GM21526 (cell line): ENCODE data around the gene MEI4.
"Not testable (repeated sequence)": the region's sequence is repeated elsewhere in the genome, so short reads cannot be mapped to it uniquely, and the experiment has no call there.

Source experiments
- ATAC-seq: cut with Tn5 transposase; IDR thresholded peaks from one replicate; pipeline ENCODE4 v1.9.1; 2021; ENCODE audit warnings: moderate library complexity; ENCODE audit not compliant: unreplicated experiment, low FRiP score

MEI4 gene

DNA sequence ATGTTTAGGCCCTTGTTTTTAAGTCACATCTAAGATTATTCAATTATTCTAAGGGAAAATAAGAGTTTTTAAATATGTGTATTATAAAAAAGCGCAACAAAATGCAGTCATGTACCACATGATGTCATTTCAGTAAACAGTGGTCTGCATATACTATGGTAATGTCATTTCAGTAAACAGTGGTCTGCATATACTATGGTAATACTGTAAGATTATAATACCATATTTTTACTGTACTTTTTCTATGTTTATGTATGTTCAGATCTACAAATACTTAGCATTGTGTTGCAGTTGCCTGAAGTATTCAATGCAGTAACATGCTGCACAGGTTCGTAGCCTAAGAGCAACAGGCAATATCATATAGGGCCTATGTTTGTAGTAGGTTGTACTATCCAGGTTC is 21.4 kb downstream of the MEI4 start:
- no peak for ATAC-seq

DNA sequence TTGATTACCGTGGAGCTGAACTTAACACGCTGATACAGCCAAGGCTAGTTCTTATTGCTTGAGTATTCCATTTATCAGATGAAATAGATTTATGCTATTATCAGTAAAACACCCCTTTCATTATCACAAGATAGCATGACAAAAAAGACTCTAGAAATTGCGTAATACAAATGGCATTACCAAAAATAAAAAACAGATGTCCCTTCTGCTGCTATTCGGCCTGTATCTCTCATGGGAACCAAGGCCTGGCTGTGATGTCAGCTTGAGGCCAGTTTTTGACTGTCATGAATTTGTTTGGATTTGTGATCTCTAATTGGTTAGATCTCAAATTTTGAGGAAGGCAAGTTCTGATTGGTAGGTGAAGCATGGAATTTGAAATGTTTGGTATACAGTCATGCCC is 25.2 kb downstream of the MEI4 start:
- no peak for ATAC-seq

DNA sequence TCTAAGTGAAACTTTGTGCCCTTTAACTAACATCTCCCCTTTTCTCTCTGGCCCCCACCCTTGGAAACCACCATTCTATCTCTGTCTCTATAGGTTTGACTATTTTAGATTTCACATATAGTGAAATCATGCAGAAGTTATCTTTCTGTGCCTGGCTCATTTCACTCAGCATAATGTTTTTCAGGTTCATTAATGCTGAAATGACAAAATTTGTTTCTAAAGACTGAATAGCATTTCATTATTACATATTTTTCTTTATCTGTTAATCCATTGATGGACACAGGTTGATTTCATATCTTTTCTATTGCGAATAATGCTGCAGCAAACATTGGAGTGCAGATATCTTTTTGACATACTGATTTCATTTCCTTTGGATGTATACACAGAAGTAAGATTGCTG is 30.7 kb downstream of the MEI4 start:
- ATAC-seq, result no peak

DNA sequence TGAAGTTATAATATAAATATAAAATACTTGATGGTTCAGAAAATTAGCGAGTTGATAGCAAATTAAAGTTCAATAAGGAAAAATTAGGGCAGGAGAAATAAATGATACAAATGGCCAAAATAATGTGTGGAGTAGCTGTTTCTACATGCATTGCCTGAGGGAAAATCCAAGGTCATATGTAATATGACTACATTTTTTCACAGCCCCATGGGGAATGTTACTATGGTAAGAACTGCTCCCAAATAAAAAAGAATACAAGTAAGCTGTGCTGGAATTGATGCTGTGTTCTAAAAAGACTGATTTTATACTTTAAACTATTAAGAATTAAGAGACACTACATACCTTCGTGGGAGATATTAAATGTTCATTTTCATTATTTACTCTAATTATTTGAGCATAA is 34.1 kb downstream of the MEI4 start:
- ATAC-seq, result no peak

- no peak for ATAC-seq
These were observed 35.8 kb downstream of the MEI4 start for GRCh38 chr6:77688649-77689048.

- ATAC-seq, result not testable (repeated sequence)
These were observed 47.3 kb downstream of the MEI4 start for GRCh38 chr6:77700095-77700494.

GRCh38 chr6:77707603-77708002 is 54.8 kb downstream of the MEI4 start:
- no peak for ATAC-seq

DNA sequence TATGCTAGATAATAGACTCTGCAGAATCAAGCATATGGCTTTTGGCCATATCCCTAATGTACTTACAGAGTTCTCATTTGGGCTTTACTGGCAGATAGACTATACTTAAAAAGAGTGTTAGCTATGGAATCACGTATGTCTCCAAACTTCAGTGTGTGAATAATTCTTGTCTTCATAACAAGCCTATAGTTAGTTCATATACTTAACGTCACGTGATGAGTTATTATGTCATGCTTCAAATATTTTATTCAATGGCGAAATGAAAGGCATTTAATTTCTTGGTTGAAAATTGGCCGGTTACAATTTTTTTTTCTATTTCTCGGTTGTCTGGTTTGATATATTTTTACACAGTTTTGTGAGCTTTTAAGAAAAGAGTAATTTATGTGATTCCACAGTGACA is 62.7 kb downstream of the MEI4 start:
- ATAC-seq, result no peak

GRCh38 chr6:77716311-77716710 is 63.5 kb downstream of the MEI4 start:
- no peak for ATAC-seq

DNA sequence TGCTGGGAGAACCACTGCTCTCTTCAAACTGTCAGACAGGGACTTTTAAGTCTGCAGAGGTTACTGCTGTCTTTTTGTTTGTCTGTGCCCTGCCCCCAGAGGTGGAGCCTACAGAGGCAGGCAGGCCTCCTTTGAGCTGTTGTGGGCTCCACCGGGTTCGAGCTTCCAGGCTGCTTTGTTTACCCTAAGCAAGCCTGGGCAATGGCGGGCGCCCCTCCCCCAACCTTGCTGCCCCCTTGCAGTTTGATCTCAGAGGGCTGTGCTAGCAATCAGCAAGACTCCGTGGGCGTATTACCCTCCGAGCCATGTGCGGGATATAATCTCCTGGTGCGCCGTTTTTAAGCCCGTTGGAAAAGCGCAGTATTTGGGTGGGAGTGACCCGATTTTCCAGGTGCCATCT is 83.2 kb downstream of the MEI4 start:
- not testable (repeated sequence) for ATAC-seq

GRCh38 chr6:77740380-77740779 is 87.5 kb downstream of the MEI4 start:
- ATAC-seq, result no peak

- not testable (repeated sequence) for ATAC-seq
These were observed 99.3 kb downstream of the MEI4 start for GRCh38 chr6:77752156-77752555.

DNA sequence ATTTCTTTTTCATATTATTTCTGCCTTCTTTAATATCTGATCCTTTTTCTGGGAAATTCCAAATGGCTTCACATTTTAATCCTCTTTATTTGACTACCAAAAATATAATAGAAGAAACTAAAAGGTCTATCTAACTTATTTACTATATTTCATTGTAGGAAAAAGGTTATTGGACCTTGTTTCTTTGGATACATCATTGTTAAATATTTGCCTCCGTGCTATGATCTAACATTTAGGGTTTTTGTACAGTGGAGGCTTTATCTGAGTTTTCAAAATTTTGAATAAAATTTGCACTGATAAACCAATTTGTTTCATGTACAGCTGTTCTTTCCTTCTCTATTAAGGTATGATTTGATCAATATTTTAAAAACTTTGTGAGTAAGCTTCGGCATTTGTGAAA is 109.5 kb downstream of the MEI4 start:
- ATAC-seq, result no peak

DNA sequence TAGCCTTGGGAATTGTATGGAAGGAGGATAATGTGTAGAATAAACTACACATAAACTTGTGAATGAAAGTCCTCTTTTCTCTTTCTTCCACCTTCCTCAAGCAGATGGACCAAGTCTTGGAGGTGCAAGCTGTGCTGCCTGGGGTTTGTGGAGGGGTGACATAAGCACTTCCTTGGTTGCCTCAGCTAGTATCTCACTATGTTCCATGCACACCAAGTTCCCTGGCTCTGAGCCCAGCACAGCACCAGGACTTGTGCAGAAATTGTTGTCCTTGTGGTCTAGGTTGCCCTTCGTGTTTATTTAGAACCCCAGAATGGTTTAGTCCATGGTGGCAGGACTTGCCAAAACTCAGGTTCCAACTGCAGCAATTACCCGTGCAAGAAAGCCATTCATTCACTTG is 110.3 kb downstream of the MEI4 start:
- no peak for ATAC-seq

- no peak for ATAC-seq
These were observed 111.5 kb downstream of the MEI4 start for GRCh38 chr6:77764364-77764763.

GRCh38 chr6:77773157-77773822 is 120.5 kb downstream of the MEI4 start:
- no peak for ATAC-seq

DNA sequence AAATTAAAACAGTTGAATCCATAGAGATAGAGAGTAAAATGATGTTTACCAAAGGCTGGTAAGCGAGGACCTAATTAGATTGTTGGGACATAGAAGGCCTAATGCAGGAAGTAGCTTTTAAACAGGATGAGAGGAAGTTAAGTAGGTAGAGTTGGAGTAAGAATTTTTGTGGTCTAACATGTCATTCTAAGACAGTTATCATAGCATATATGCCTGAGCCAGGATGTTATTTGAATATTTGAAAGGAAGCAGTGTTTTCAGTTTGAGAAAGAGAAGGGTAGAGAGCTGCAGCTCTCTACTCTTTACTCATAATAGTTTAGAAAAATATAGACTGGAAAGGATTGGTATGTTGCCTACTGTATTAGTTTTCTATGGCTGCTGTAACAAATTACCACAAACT is 121.6 kb downstream of the MEI4 start:
- no peak for ATAC-seq

GRCh38 chr6:77776441-77776840 is 123.6 kb downstream of the MEI4 start:
- no peak for ATAC-seq

DNA sequence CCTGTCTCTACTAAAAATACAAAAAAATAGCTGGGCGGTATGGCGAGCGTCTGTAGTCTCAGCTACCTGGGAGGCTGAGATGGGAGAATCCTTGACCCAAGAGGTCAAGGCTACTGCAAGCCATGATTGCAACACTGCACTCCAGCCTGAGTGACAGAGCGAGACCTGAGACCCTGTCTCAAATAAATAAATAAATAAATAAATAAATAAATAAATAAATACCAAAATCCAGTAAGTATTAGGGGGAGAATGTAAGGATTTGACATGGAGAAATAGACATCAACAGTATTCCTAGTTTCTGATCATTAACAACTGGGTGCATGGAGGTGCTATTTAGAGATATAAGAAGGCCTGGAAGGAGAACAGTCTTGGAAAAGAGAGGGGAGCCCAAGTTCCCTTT is 125.7 kb downstream of the MEI4 start:
- no peak for ATAC-seq

GRCh38 chr6:77786935-77787629 is 134.2 kb downstream of the MEI4 start:
- no peak for ATAC-seq

- ATAC-seq, result no peak
These were observed 144.3 kb downstream of the MEI4 start for GRCh38 chr6:77796824-77797809.
